Liver (tissue), 9 donors: ENCODE data around the gene CACNA1E. TPM values are rescaled to one million over a fixed set of nuclear protein-coding genes. Genes with fewer than 3 reads are reported as not detected.

Experiments
- DNase-seq: peaks from one replicate; pipeline ENCODE4 v3.0.0-alpha.2; 2017; ENCODE audit warnings: low spot score
- H3K27ac ChIP-seq, 2 donors: one replicate each; pipeline ENCODE4 v1.7.0; 2013; ENCODE audit warnings: inconsistent platforms in 2 of 2, low read length in 2 of 2, control low read depth in 1 of 2, low read depth in 1 of 2, mild to moderate bottlenecking in 1 of 2
- H3K27me3 ChIP-seq, 4 donors: one replicate each; pipeline versions ENCODE4 v1.6.1 to v1.7.0; 2013; ENCODE audit warnings: low read length in 3 of 4, inconsistent platforms in 1 of 4, mild to moderate bottlenecking in 1 of 4, moderate library complexity in 1 of 4; ENCODE audit not compliant: control insufficient read depth in 4 of 4, insufficient read depth in 4 of 4
- H3K36me3 ChIP-seq, 4 donors: one replicate each; pipeline versions ENCODE4 v1.6.1 to v1.7.0; 2013; ENCODE audit warnings: low read length in 3 of 4, mild to moderate bottlenecking in 3 of 4, low read depth in 1 of 4, moderate library complexity in 1 of 4; ENCODE audit not compliant: control insufficient read depth in 4 of 4, insufficient read depth in 3 of 4
- H3K4me1 ChIP-seq, 4 donors: one replicate each; pipeline versions ENCODE4 v1.6.1 to v1.7.0; 2013; ENCODE audit warnings: low read length in 3 of 4, mild to moderate bottlenecking in 3 of 4, moderate library complexity in 1 of 4; ENCODE audit not compliant: control insufficient read depth in 4 of 4, insufficient read depth in 4 of 4
- H3K4me3 ChIP-seq, 3 donors: one replicate each; pipeline versions ENCODE4 v1.6.1 to v1.7.0; 2013; ENCODE audit warnings: low read length in 3 of 3, control low read depth in 1 of 3, low read depth in 1 of 3, mild to moderate bottlenecking in 1 of 3
- H3K9ac ChIP-seq, 2 donors: one replicate each; pipeline ENCODE4 v1.7.0; 2013; ENCODE audit warnings: low read length in 2 of 2, mild to moderate bottlenecking in 2 of 2, moderate library complexity in 2 of 2, control low read depth in 1 of 2, low read depth in 1 of 2
- H3K9me3 ChIP-seq, 4 donors: one replicate each; pipeline versions ENCODE4 v1.6.1 to v1.7.0; 2013; ENCODE audit warnings: low read length in 3 of 4; ENCODE audit not compliant: control insufficient read depth in 4 of 4
- EGR1 ChIP-seq, 2 donors: IDR thresholded peaks; 2 replicates each; pipeline ENCODE4 v1.6.1; 2016 to 2018; ENCODE audit warnings: antibody characterized with exemption in 2 of 2, low read depth in 2 of 2
- GABPA ChIP-seq, 2 donors: IDR thresholded peaks in 1 of 2; conservative IDR thresholded peaks in 1 of 2; 2 replicates each; pipeline ENCODE4 v1.6.1; 2016; ENCODE audit warnings: antibody characterized with exemption in 2 of 2, mild to moderate bottlenecking in 1 of 2, moderate library complexity in 1 of 2
- HNF4A ChIP-seq, 2 donors: conservative IDR thresholded peaks; 2 replicates each; pipeline ENCODE4 v1.6.1; 2016; ENCODE audit warnings: antibody characterized with exemption in 2 of 2, mild to moderate bottlenecking in 2 of 2
- HNF4G ChIP-seq: IDR thresholded peaks from 2 replicates; pipeline ENCODE4 v1.6.1; 2016; ENCODE audit warnings: antibody characterized with exemption
- JUND ChIP-seq, 2 donors: IDR thresholded peaks; 2 replicates each; pipeline ENCODE4 v1.6.1; 2016; ENCODE audit warnings: antibody characterized with exemption in 2 of 2
- NR2F2 ChIP-seq: IDR thresholded peaks from 2 replicates; pipeline ENCODE4 v1.6.1; 2016; ENCODE audit warnings: antibody characterized with exemption
- RAD21 ChIP-seq, 2 donors: IDR thresholded peaks; 2 replicates each; pipeline ENCODE4 v1.6.1; 2016; ENCODE audit warnings: antibody characterized with exemption in 2 of 2, mild to moderate bottlenecking in 2 of 2
- RXRA ChIP-seq, 2 donors: IDR thresholded peaks; 2 replicates each; pipeline ENCODE4 v1.6.1; 2017 to 2018; ENCODE audit warnings: antibody characterized with exemption in 2 of 2, mild to moderate bottlenecking in 1 of 2
- SP1 ChIP-seq: IDR thresholded peaks from 2 replicates; pipeline ENCODE4 v1.6.1; 2018; ENCODE audit warnings: antibody characterized with exemption, mild to moderate bottlenecking
- TAF1 ChIP-seq: conservative IDR thresholded peaks from 2 replicates; pipeline ENCODE4 v1.6.1; 2016; ENCODE audit warnings: antibody characterized with exemption, mild to moderate bottlenecking
- YY1 ChIP-seq: IDR thresholded peaks from 2 replicates; pipeline ENCODE4 v1.6.1; 2016; ENCODE audit warnings: antibody characterized with exemption, mild to moderate bottlenecking
- WGBS: extraction: QIAGEN DNeasy Blood & Tissue Kit; methylation state at CpG from one replicate; pipeline ENCODE4 v1.1.7; 2013; 5-methylcytosine and 5-hydroxymethylcytosine counted together
- polyA plus RNA-seq, 2 donors: library from polyadenylated mRNA; stranded (reverse) in 1 of 2; unstranded in 1 of 2; fragments of 200-250 nt in 1 of 2; fragments of >200 nt in 1 of 2; fragmentation: Nextera tagmentation in 1 of 2; extraction: Ambion mirVana in 1 of 2; gene quantifications; one replicate each; pipeline versions ENCODE4 v1.2.1 to v1.2.3, GENCODE V29; 2013 to 2015
- total RNA-seq, 2 donors: library from RNA; depleted of rRNA; stranded (reverse); fragments of >200 nt; gene quantifications; one replicate each; pipeline ENCODE4 v1.2.3, GENCODE V29; 2014
- TF ChIP-seq, protein P1 (sequence below): IDR thresholded peaks from 2 replicates; pipeline ENCODE4 v1.6.1; 2016; ENCODE audit warnings: antibody characterized with exemption
- TF ChIP-seq, protein P2 (sequence below): IDR thresholded peaks from 2 replicates; pipeline ENCODE4 v1.6.1; 2016; ENCODE audit warnings: antibody characterized with exemption
- TF ChIP-seq, protein P3 (sequence below): IDR thresholded peaks from 2 replicates; pipeline ENCODE4 v1.6.1; 2016; ENCODE audit warnings: antibody characterized with exemption
- TF ChIP-seq, protein P4 (sequence below): fragments of 150-350 bp; IDR thresholded peaks from 2 replicates; pipeline ENCODE4 v1.5.1; 2017; ENCODE audit warnings: improper control_type of control experiment, low read depth, low read length; ENCODE audit not compliant: missing input control
- donor health status: healthy.
- donor health status: healthy.
- donor health status: healthy.
- donor health status: healthy.
- donor health status: healthy.

CACNA1E gene
- total and polyA plus RNA-seq, 4 donors = under 0.01 to 0.08 (median 0.01) TPM; not detected in 1

DNA sequence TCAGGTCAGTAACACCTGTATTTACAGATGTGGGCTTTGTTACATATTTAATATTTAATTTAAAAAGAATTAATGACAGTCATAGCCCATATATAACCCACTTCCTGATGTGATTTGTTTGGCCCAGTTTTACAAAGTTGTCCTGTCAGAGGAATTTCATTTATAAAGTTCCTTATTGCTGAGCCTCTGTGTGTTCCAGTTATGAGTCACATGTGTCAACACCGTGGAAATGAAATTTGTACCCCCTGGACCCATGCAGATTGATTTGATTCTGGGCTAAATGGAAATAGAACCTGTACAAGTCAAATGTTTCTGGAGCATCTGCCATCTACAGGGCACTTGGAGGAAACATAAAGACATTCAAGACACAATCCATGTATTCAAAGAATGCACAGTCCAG, 149.2 kb downstream of the CACNA1E start (continued):
- TF ChIP-seq NR2F2 (no peak), GABPA (IDR thresholded peaks at IDR 0.05 in 1 of 2, conservative IDR thresholded peaks at IDR 0.05 in 1 of 2) (no peak), RAD21 (IDR thresholded peaks at IDR 0.05) (peak in 1 of 2 donors; percentile 6)
- TF ChIP-seq, protein P1, sequence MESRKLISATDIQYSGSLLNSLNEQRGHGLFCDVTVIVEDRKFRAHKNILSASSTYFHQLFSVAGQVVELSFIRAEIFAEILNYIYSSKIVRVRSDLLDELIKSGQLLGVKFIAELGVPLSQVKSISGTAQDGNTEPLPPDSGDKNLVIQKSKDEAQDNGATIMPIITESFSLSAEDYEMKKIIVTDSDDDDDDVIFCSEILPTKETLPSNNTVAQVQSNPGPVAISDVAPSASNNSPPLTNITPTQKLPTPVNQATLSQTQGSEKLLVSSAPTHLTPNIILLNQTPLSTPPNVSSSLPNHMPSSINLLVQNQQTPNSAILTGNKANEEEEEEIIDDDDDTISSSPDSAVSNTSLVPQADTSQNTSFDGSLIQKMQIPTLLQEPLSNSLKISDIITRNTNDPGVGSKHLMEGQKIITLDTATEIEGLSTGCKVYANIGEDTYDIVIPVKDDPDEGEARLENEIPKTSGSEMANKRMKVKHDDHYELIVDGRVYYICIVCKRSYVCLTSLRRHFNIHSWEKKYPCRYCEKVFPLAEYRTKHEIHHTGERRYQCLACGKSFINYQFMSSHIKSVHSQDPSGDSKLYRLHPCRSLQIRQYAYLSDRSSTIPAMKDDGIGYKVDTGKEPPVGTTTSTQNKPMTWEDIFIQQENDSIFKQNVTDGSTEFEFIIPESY = no peak
- TF ChIP-seq, protein P2, sequence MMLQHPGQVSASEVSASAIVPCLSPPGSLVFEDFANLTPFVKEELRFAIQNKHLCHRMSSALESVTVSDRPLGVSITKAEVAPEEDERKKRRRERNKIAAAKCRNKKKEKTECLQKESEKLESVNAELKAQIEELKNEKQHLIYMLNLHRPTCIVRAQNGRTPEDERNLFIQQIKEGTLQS = no peak

DNA sequence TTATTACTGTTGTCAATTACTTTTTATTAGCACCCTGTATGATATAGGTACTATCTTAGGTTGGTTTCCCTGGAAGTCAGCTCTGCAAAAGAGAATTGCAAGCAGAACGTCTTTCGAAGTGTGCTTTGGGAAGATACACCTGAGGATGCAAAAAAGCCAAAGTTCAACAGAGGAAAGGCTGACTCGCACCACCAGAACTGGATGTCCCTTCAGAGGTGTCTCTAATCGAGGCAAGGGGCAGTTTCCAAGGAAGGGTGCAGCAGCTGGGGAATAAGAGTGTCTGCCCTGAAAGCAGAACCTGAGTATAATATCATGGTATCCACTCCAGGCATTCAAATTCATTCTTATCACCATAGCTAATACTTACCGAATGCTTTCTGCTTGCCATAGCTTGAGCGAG, 149.6 kb downstream of the CACNA1E start:
- H3K4me3 ChIP-seq = no peak overlapping the region
- no peaks in the 10 kb centered on the region for H3K36me3 ChIP-seq
- 85% methylated on average over 6 of the region's 6 CpGs for WGBS
- H3K27ac ChIP-seq = no peak overlapping the region
- DNase-seq = no peak
- H3K9ac ChIP-seq = no peak overlapping the region
- TF ChIP-seq GABPA (IDR thresholded peaks at IDR 0.05 in 1 of 2, conservative IDR thresholded peaks at IDR 0.05 in 1 of 2) = no peak
- TF ChIP-seq, protein P3, sequence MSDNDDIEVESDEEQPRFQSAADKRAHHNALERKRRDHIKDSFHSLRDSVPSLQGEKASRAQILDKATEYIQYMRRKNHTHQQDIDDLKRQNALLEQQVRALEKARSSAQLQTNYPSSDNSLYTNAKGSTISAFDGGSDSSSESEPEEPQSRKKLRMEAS = no peak
- TF ChIP-seq RAD21 (IDR thresholded peaks at IDR 0.05) = no peak
- no peak for TF ChIP-seq EGR1 (IDR thresholded peaks at IDR 0.05; ENCODE audit: low read depth in 2 of 2)
- TF ChIP-seq NR2F2 = no peak
- TF ChIP-seq, protein P2 = no peak
- TF ChIP-seq, protein P4, sequence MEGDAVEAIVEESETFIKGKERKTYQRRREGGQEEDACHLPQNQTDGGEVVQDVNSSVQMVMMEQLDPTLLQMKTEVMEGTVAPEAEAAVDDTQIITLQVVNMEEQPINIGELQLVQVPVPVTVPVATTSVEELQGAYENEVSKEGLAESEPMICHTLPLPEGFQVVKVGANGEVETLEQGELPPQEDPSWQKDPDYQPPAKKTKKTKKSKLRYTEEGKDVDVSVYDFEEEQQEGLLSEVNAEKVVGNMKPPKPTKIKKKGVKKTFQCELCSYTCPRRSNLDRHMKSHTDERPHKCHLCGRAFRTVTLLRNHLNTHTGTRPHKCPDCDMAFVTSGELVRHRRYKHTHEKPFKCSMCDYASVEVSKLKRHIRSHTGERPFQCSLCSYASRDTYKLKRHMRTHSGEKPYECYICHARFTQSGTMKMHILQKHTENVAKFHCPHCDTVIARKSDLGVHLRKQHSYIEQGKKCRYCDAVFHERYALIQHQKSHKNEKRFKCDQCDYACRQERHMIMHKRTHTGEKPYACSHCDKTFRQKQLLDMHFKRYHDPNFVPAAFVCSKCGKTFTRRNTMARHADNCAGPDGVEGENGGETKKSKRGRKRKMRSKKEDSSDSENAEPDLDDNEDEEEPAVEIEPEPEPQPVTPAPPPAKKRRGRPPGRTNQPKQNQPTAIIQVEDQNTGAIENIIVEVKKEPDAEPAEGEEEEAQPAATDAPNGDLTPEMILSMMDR = no peak
- TF ChIP-seq HNF4G = no peak
- TF ChIP-seq TAF1 = no peak
- no peak for TF ChIP-seq RXRA (IDR thresholded peaks at IDR 0.05)
- no peak for TF ChIP-seq YY1
- H3K9me3 ChIP-seq = no peaks in the 10 kb centered on the region
- H3K27me3 ChIP-seq = no peaks in the 10 kb centered on the region
- H3K4me1 ChIP-seq = no peaks in the 10 kb centered on the region

DNA sequence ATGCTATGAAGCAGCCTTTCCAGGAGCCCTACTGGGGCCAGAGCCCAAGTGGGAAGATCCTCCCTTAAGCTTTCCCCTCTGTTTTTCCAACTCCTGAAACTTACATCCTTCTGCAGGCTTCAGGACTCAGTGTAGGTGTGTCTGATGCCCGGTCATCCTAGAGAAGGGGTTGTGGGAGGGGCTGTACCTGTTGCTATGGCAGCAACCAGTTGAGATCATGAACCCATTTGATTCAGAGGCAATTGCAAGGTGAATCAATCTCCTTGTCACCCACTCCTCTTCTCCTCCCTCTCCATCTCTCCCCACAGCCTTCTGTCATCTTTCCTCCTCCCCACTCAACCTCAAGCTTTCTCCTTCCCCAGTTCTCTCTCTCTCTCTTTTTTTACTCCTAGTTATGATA, 151.8 kb downstream of the CACNA1E start:
- H3K9me3 ChIP-seq = no peaks in the 10 kb centered on the region
- no peak for TF ChIP-seq RAD21 (IDR thresholded peaks at IDR 0.05)
- TF ChIP-seq, protein P2 = no peak
- TF ChIP-seq SP1 = no peak
- no peak for TF ChIP-seq RXRA (IDR thresholded peaks at IDR 0.05)
- TF ChIP-seq, protein P4 = no peak
- TF ChIP-seq EGR1 (IDR thresholded peaks at IDR 0.05; ENCODE audit: low read depth in 2 of 2) = no peak
- TF ChIP-seq, protein P1 = no peak
- TF ChIP-seq NR2F2 = no peak
- TF ChIP-seq, protein P3 = no peak
- no peak for TF ChIP-seq HNF4A (conservative IDR thresholded peaks at IDR 0.05)
- no peak for TF ChIP-seq YY1
- no peak for TF ChIP-seq JUND (IDR thresholded peaks at IDR 0.05)
- H3K9ac ChIP-seq = no peak overlapping the region
- no peak overlapping the region for H3K4me3 ChIP-seq
- no peaks in the 10 kb centered on the region for H3K27me3 ChIP-seq
- no peaks in the 10 kb centered on the region for H3K4me1 ChIP-seq
- H3K27ac ChIP-seq = no peak overlapping the region
- no peaks in the 10 kb centered on the region for H3K36me3 ChIP-seq
- no peak for DNase-seq
- WGBS = 35% methylated on average over 1 of the region's 1 CpG
